Measurements from ENCODE around the gene DNAJC7.
A peak's percentile ranks its signal among the peaks of the same experiment; 100 is the strongest.
"Not testable (repeated sequence)": the region's sequence is repeated elsewhere in the genome, so short reads cannot be mapped to it uniquely, and the experiment has no call there.

Gene DNAJC7

DNA sequence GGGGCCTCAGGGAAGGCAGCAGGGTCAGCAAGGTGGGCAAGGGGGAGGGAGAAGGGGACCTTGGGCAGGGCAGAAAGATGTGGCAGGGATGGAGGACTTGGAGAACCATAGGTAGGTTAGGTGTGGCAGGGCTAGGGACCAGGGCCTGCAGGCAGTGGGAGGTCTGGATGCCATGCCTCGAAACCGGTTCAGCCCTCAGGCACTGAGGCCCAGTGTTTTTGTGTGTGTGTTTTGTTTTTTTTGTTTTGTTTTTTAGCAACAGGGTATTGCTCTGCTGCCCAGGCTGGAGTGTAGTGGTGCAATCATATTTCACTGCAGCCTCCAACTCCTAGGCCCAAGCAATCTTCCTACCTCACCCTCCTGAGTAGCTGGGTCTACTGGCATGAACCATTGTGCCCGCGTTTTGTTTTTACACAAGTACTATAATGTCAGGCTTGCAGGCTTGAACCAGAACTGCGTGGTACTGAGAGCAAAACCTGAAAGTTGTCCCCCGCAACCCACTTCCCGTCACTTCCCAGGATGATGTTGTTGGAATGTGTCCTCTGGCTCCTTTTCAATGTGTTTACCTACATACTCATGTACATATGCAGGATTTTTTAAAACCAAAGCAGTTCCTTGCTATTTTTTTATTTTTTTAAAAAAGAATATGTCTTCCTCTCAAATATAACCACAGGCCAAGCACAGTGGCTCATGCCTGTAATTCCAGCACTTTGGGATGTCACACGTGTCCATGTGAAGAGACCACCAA lies 74.4 kb downstream of the DNAJC7 start:
- no peaks in the 10 kb centered on the region for H3K9me3 ChIP-seq (ENCODE audit: control insufficient read depth in 5 of 5, low read length in 5 of 5)
- H3K27ac ChIP-seq (ENCODE audit: low read depth, low read length): no peak overlapping the region
- no peaks in the 10 kb centered on the region for H3K36me3 ChIP-seq (ENCODE audit: control insufficient read depth in 5 of 5, insufficient read depth in 5 of 5, low read length in 5 of 5)
- peaks cover 0 to 34% (median 22%) of the 10 kb centered on the region in 5 donors for H3K4me1 ChIP-seq (ENCODE audit: control insufficient read depth in 5 of 5, insufficient read depth in 5 of 5, low read length in 5 of 5)
- no peak overlapping the region for H3K9ac ChIP-seq (ENCODE audit: low read length in 5 of 5)
- no peaks in the 10 kb centered on the region for H3K27me3 ChIP-seq (ENCODE audit: control insufficient read depth in 5 of 5, insufficient read depth in 4 of 5, low read length in 5 of 5)
- no peak overlapping the region for H3K4me3 ChIP-seq (ENCODE audit: low read depth in 1 of 5, low read length in 5 of 5)

DNA sequence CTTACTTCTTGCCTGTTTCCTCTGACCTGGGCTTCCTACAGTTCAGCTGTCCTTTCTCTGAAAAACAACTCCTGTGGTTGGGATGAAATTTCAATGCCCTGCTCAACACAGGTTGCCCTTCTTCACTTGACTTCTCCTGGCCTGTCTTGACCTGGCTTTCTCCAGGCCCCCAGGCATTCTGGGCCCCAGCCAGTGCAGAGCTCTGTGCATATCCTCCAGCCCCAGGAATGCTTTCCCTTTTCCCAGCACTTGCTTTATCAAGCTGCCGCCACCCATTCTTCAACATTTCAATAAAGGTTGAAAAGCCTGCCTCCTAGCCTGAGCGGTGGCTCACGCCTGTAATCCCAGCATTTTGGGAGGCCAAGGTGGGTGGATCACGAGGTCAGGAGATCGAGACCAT lies 76.1 kb downstream of the DNAJC7 start:
- H3K36me3 ChIP-seq (ENCODE audit: control insufficient read depth in 5 of 5, insufficient read depth in 5 of 5, low read length in 5 of 5): no peaks in the 10 kb centered on the region
- peaks cover 0 to 39% (median 25%) of the 10 kb centered on the region in 5 donors for H3K4me1 ChIP-seq (ENCODE audit: control insufficient read depth in 5 of 5, insufficient read depth in 5 of 5, low read length in 5 of 5)
- no peaks in the 10 kb centered on the region for H3K27me3 ChIP-seq (ENCODE audit: control insufficient read depth in 5 of 5, insufficient read depth in 4 of 5, low read length in 5 of 5)
- H3K9me3 ChIP-seq (ENCODE audit: control insufficient read depth in 5 of 5, low read length in 5 of 5): no peaks in the 10 kb centered on the region
- no peak overlapping the region for H3K4me3 ChIP-seq (ENCODE audit: low read depth in 1 of 5, low read length in 5 of 5)
- H3K9ac ChIP-seq (ENCODE audit: low read length in 5 of 5): no peak overlapping the region
- H3K27ac ChIP-seq (ENCODE audit: low read depth, low read length): no peak overlapping the region

DNA sequence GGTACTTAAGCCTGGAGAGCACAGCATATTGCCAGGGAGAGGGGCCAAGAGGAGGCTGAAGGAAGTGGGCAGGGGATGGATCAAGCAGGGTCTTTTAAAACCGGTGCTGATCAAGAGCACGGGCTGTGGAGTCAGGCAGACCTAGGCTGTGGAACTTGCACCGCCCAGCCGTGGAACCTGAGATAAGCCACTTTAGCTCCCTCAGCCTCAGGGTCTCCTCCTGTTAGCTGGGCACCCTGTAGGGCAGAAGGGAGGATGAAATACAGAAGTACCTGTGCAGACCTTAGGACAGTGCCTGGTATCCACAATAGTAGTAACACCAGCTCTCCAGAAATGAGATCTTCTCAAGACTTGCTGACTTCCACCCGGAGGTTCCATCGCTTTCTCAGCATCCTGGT lies 77.5 kb downstream of the DNAJC7 start:
- no peak overlapping the region for H3K4me3 ChIP-seq (ENCODE audit: low read depth in 1 of 5, low read length in 5 of 5)
- H3K9ac ChIP-seq (ENCODE audit: low read length in 5 of 5): no peak overlapping the region
- no peaks in the 10 kb centered on the region for H3K9me3 ChIP-seq (ENCODE audit: control insufficient read depth in 5 of 5, low read length in 5 of 5)
- no peak overlapping the region for H3K27ac ChIP-seq (ENCODE audit: low read depth, low read length)
- H3K27me3 ChIP-seq (ENCODE audit: control insufficient read depth in 5 of 5, insufficient read depth in 4 of 5, low read length in 5 of 5): no peaks in the 10 kb centered on the region
- H3K36me3 ChIP-seq (ENCODE audit: control insufficient read depth in 5 of 5, insufficient read depth in 5 of 5, low read length in 5 of 5): no peaks in the 10 kb centered on the region
- H3K4me1 ChIP-seq (ENCODE audit: control insufficient read depth in 5 of 5, insufficient read depth in 5 of 5, low read length in 5 of 5): peaks cover 0 to 33% (median 25%) of the 10 kb centered on the region in 5 donors

DNA sequence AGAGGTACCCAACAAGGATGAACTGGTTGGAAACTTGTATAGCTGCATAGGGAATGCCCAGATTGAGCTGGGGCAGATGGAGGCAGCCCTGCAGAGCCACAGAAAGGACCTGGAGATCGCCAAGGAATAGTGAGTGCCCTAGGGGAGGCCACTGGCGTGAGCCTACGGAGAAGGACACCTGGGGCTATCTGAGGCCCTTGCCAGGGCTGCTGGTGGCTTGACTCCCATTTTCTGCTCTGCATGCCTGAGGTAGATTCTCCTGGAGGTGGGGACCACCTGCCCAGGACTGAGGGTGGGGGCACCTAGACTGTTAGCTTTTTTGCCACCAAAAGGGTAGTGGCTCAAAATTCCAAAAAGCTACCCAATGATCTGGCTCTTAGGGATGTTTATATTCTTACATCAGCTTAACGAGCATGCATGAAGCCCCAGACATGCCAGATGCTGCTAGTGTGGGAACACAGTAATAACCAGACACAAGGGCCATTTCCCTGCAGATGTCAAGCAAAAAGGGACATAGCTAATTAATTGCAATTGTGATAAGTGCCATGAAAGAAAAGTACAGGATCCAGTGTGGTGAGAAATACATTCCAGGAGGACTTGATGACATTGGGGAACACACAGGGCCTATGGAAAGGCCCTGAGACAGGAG lies 78.1 kb downstream of the DNAJC7 start:
- Histone ChIP-seq H3K27ac (ENCODE audit: low read depth, low read length) (no peak overlapping the region), H3K36me3 (ENCODE audit: control insufficient read depth in 5 of 5, insufficient read depth in 5 of 5, low read length in 5 of 5) (no peaks in the 10 kb centered on the region), H3K4me1 (ENCODE audit: control insufficient read depth in 5 of 5, insufficient read depth in 5 of 5, low read length in 5 of 5) (peaks cover 0 to 32% (median 25%) of the 10 kb centered on the region in 5 donors), H3K27me3 (ENCODE audit: control insufficient read depth in 5 of 5, insufficient read depth in 4 of 5, low read length in 5 of 5) (no peaks in the 10 kb centered on the region), H3K4me3 (ENCODE audit: low read depth in 1 of 5, low read length in 5 of 5) (no peak overlapping the region), H3K9me3 (ENCODE audit: control insufficient read depth in 5 of 5, low read length in 5 of 5) (no peaks in the 10 kb centered on the region), H3K9ac (ENCODE audit: low read length in 5 of 5) (no peak overlapping the region)

DNA sequence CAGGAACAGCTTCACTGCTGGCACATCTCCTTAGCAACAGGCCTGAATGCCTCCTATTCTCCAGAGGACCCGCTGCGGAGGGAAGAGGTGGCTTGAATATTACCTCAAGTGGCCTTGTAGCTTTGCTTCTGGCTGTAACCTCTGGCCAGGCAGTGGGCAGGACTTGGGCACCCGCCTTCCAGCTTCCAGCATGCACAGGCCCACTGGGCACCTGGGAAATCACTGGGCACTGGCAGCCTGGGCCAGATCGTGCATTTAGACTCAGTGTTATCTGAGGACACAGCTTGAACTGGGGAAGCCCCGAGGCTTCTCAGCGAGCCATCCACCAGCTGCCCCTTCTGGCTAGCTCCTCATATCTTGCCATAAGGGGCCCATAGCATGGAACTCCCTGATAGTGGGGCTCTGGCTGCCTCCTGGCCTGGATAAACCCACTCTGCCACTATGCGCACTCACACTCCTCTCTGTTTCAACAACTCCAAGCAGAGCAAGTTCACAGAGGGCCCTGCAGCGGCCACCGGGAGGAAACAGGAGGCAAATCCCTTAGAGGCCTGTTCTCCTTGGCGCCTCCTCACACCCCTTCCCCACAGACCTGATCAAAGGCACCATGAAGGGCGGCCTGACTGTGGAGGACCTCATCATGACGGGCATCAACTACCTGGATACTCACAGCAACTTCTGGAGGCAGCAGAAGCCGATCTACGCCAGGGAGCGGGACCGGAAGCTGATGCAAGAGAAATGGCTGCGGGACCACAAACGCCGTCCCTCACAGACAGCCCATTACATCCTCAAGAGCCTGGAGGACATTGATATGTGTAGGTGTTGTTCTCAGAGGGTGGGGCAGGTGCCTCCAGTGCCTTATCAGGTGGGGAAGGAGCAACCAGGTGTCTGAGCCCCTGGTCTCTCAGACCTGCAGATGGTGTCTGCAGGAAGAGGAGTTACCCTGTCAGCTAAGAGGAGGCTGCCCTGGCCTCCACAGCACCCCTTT lies 79.0 kb downstream of the DNAJC7 start:
- peak overlapping the region in 2 of 5 donors; percentile 17 to 43 for H3K9ac ChIP-seq (ENCODE audit: low read length in 5 of 5)
- no peak overlapping the region for H3K4me3 ChIP-seq (ENCODE audit: low read depth in 1 of 5, low read length in 5 of 5)
- H3K27me3 ChIP-seq (ENCODE audit: control insufficient read depth in 5 of 5, insufficient read depth in 4 of 5, low read length in 5 of 5): no peaks in the 10 kb centered on the region
- no peaks in the 10 kb centered on the region for H3K36me3 ChIP-seq (ENCODE audit: control insufficient read depth in 5 of 5, insufficient read depth in 5 of 5, low read length in 5 of 5)
- peak overlapping the region; percentile 63 for H3K27ac ChIP-seq (ENCODE audit: low read depth, low read length)
- peaks cover 0 to 32% (median 25%) of the 10 kb centered on the region in 5 donors for H3K4me1 ChIP-seq (ENCODE audit: control insufficient read depth in 5 of 5, insufficient read depth in 5 of 5, low read length in 5 of 5)
- H3K9me3 ChIP-seq (ENCODE audit: control insufficient read depth in 5 of 5, low read length in 5 of 5): no peaks in the 10 kb centered on the region

DNA sequence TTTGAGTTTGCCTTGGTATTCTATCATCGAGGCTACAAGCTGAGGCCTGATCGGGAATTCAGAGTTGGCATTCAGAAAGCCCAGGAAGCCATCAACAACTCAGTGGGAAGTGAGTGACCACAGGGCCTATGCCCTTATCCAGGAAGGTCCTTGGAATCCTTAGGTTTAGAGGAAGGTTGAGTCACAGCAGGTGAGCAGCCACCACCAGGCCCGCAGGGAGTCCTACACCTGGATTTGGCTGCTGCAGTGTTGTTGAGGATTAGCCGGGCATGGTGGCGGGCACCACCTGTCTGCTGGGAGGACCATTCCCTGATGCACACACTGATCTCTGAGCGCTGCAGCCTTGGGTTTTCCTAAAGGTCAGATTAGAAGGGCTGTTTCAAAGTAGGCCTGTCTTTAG lies 81.6 kb downstream of the DNAJC7 start:
- no peak overlapping the region for H3K4me3 ChIP-seq (ENCODE audit: low read depth in 1 of 5, low read length in 5 of 5)
- no peaks in the 10 kb centered on the region for H3K27me3 ChIP-seq (ENCODE audit: control insufficient read depth in 5 of 5, insufficient read depth in 4 of 5, low read length in 5 of 5)

DNA sequence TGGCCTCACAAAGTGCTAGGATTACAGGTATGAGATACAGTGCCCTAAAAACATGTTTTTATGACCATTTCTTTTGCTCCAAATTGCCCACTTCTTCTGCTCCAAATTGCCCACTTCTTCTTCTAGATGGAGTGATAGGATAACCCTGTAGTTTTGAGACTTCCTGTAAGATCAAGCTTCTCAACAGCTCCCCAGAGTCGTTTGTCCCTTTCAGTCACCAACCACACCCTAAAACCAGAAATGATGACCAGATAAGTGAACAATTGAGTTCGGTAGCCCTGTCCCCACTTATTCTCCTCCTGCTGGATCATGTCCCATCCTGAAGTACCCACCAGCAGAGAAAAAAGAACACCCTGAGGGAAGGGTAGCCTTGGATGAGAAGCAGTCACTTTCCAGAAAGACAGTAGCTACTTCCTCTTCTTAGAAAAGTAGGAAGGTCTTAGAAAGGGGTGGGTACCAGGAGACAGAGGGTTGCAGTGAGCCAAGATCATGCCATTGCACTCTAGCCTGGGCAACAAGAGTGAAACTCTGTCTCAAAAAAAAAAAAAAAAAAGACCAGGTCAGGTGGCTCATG lies 84.3 kb downstream of the DNAJC7 start:
- no peaks in the 10 kb centered on the region for H3K27me3 ChIP-seq (ENCODE audit: control insufficient read depth in 5 of 5, insufficient read depth in 4 of 5, low read length in 5 of 5)

More for the DNA sequence above, 81.6 kb downstream of the DNAJC7 start:
- H3K9me3 ChIP-seq (ENCODE audit: control insufficient read depth in 5 of 5, low read length in 5 of 5): no peaks in the 10 kb centered on the region
- H3K9ac ChIP-seq (ENCODE audit: low read length in 5 of 5): no peak overlapping the region
- H3K27ac ChIP-seq (ENCODE audit: low read depth, low read length): no peak overlapping the region
- no peaks in the 10 kb centered on the region for H3K36me3 ChIP-seq (ENCODE audit: control insufficient read depth in 5 of 5, insufficient read depth in 5 of 5, low read length in 5 of 5)
- peaks cover 0 to 55% (median 26%) of the 10 kb centered on the region in 5 donors for H3K4me1 ChIP-seq (ENCODE audit: control insufficient read depth in 5 of 5, insufficient read depth in 5 of 5, low read length in 5 of 5)

DNA sequence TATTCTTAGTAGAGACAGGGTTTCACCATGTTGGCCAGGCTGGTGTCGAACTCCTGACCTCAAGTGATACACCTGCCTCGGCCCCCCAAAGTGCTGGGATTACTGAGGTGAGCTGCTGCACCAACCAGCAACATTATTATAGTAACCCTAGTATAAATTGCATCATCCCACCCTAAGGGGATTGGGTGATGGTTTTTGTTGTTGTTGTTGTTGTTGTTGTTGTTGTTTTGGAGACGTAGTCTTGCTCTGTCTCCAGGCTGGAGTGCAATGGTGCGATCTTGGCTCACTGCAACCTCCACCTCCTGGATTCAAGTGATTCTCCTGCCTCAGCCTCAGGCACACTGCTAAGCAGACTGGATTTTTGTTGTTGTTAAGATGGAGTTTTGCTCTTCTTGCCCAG lies 85.5 kb downstream of the DNAJC7 start:
- not testable (repeated sequence) for H3K36me3 ChIP-seq (ENCODE audit: control insufficient read depth in 5 of 5, insufficient read depth in 5 of 5, low read length in 5 of 5); H3K27ac ChIP-seq (ENCODE audit: low read depth, low read length); H3K9ac ChIP-seq (ENCODE audit: low read length in 5 of 5); H3K4me3 ChIP-seq (ENCODE audit: low read depth in 1 of 5, low read length in 5 of 5); H3K27me3 ChIP-seq (ENCODE audit: control insufficient read depth in 5 of 5, insufficient read depth in 4 of 5, low read length in 5 of 5); H3K9me3 ChIP-seq (ENCODE audit: control insufficient read depth in 5 of 5, low read length in 5 of 5)
- peaks cover 0 to 34% (median 11%) of the 10 kb centered on the region in 5 donors for H3K4me1 ChIP-seq (ENCODE audit: control insufficient read depth in 5 of 5, insufficient read depth in 5 of 5, low read length in 5 of 5)

More for the DNA sequence above, 84.3 kb downstream of the DNAJC7 start:
- H3K9me3 ChIP-seq (ENCODE audit: control insufficient read depth in 5 of 5, low read length in 5 of 5): no peaks in the 10 kb centered on the region
- no peak overlapping the region for H3K27ac ChIP-seq (ENCODE audit: low read depth, low read length)
- peaks cover 0 to 40% (median 14%) of the 10 kb centered on the region in 5 donors for H3K4me1 ChIP-seq (ENCODE audit: control insufficient read depth in 5 of 5, insufficient read depth in 5 of 5, low read length in 5 of 5)
- no peak overlapping the region for H3K4me3 ChIP-seq (ENCODE audit: low read depth in 1 of 5, low read length in 5 of 5)
- no peaks in the 10 kb centered on the region for H3K36me3 ChIP-seq (ENCODE audit: control insufficient read depth in 5 of 5, insufficient read depth in 5 of 5, low read length in 5 of 5)
- no peak overlapping the region for H3K9ac ChIP-seq (ENCODE audit: low read length in 5 of 5)

DNA sequence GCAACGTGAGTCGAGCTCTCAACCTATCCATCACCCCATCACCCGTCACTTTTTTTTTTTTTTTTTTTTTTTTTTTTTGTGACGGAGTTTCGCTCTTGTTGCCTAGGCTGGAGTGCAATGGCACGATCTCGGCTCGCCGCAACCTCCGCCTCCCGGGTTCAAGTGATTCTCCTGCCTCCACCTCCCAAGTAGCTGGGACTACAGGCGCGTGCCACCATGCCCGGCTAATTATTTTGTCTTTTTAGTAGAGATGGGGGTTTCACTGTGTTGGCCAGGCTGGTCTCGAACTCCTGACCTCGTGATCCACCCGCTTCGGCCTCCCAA lies 86.4 kb downstream of the DNAJC7 start:
- H3K27ac ChIP-seq (ENCODE audit: low read depth, low read length); H3K36me3 ChIP-seq (ENCODE audit: control insufficient read depth in 5 of 5, insufficient read depth in 5 of 5, low read length in 5 of 5); H3K9me3 ChIP-seq (ENCODE audit: control insufficient read depth in 5 of 5, low read length in 5 of 5); H3K9ac ChIP-seq (ENCODE audit: low read length in 5 of 5); H3K27me3 ChIP-seq (ENCODE audit: control insufficient read depth in 5 of 5, insufficient read depth in 4 of 5, low read length in 5 of 5): not testable (repeated sequence)
- Histone ChIP-seq H3K4me3 (ENCODE audit: low read depth in 1 of 5, low read length in 5 of 5) (peak overlapping the region; percentile 68 to 85 (median 77)), H3K4me1 (ENCODE audit: control insufficient read depth in 5 of 5, insufficient read depth in 5 of 5, low read length in 5 of 5) (peaks cover 0 to 34% (median 11%) of the 10 kb centered on the region in 5 donors)
